GM21360 (cell line): Measurements from ENCODE around the gene ZNF541.
A peak's percentile ranks its signal among the peaks of the same experiment; 100 is the strongest.
"Not testable (repeated sequence)": the region's sequence is repeated elsewhere in the genome, so short reads cannot be mapped to it uniquely, and the experiment has no call there.

Source experiments
- ATAC-seq: cut with Tn5 transposase; IDR thresholded peaks from one replicate; pipeline ENCODE4 v1.9.1; 2021; ENCODE audit warnings: mild to moderate bottlenecking, moderate library complexity; ENCODE audit not compliant: unreplicated experiment

Gene ZNF541

DNA sequence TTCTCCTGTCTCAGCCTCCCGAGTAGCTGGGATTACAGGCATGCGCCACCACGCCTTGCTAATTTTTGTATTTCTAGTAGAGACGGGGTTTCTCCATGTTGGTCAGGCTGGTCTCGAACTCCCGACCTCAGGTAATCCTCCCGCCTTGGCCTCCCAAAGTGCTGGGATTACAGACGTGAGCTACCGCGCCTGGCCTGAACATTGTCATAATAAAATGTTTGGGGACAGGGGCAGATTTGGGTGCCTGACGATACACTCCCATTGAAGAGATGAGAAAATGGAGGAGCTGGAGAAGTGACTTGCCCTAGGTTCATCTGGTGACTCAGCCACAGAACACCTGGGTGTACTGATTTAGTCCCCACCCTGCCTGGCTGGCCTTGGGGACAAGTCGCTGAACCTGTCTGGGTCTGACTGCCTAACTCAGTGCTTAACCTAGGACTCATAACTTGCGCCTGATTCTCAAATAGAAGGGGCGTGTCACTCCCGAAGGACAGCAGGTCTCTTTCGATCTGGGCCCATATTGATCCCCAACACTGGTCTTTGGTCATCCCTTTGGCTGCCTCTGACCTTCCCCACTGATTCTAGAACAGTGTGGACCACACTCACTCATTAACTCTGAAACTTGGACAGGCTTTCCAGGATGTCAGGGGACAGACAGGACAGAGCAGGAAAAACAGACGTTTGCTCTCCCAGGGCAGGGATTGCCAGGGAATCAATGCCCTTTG, 28.4 kb upstream of the ZNF541 start:
- no peak for ATAC-seq

- ATAC-seq, result peak; percentile 91
These were observed 27.6 kb upstream of the ZNF541 start for GRCh38 chr19:47600246-47601179.

- ATAC-seq, result not testable (repeated sequence)
These were observed 26.8 kb upstream of the ZNF541 start for GRCh38 chr19:47599671-47600245.

DNA sequence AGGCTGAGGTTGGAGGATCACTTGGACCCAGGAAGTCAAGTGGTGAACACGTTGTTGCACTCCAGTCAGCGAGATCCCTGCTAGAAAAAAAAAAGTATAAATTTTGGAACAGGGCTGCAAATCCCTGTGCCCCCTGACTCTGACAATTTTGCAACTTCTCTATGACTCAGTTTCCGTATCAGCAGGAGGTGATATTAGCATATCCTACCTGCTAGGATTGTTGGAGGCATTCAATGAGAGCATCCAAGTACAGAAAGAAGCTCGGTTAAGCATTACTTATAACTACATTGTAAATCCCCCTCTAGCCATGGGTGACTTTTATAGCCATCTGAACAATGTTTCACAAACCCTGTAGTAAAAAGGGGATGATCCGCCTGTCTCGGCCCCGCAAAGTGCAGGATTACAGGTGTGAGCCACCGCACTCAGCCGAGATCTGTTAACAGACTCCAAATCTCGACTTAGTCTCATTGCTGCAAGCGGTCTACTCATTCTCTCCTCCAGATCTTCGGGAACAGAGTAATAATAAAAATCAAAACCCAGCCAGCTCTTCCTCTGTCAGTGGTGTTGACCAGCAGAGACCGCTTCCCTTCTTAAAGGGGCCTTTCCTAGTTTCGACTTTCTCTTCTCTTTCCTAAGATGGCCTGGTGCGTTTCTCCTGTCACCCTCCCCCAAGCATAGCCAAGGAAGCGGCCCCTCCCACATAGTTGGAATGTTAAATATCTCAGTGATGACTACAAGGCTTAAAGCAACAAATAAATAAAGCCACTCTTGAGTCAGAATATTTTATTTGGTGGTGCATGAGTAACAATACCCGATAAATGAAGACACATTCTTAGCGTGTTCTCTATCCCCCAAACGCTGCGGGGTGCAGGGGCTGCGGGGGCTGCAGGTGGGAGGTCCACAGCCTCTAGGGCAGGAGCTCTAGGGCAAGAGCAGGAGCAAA, 25.7 kb upstream of the ZNF541 start:
- no peak for ATAC-seq

- ATAC-seq, result no peak
These were observed 23.0 kb upstream of the ZNF541 start for GRCh38 chr19:47595944-47596343.

GRCh38 chr19:47593860-47594259, 20.9 kb upstream of the ZNF541 start:
- no peak for ATAC-seq

- ATAC-seq, result no peak
These were observed 16.9 kb upstream of the ZNF541 start for GRCh38 chr19:47589824-47590223.

GRCh38 chr19:47587295-47587694, 14.3 kb upstream of the ZNF541 start:
- ATAC-seq, result no peak

DNA sequence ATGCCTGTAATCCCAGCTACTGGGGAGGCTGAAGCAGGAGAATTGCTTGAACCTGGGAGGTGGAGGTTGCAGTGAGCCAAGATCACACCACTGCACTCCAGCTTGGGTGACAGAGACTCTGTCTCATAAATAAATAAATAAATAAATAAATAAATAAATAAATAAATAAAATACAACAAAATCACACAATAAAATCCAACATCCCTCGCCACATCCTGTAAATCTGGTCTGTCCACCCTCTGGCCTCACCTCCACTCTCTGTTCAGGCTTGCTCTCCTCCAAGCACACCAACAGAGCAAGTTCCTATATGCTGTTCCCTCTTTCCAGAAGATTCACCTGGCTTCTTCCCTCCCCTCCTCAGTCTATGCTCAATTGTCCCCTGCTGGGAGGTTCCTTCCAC, 10.2 kb upstream of the ZNF541 start:
- not testable (repeated sequence) for ATAC-seq

GRCh38 chr19:47582320-47582909, 9.5 kb upstream of the ZNF541 start:
- ATAC-seq, result no peak

DNA sequence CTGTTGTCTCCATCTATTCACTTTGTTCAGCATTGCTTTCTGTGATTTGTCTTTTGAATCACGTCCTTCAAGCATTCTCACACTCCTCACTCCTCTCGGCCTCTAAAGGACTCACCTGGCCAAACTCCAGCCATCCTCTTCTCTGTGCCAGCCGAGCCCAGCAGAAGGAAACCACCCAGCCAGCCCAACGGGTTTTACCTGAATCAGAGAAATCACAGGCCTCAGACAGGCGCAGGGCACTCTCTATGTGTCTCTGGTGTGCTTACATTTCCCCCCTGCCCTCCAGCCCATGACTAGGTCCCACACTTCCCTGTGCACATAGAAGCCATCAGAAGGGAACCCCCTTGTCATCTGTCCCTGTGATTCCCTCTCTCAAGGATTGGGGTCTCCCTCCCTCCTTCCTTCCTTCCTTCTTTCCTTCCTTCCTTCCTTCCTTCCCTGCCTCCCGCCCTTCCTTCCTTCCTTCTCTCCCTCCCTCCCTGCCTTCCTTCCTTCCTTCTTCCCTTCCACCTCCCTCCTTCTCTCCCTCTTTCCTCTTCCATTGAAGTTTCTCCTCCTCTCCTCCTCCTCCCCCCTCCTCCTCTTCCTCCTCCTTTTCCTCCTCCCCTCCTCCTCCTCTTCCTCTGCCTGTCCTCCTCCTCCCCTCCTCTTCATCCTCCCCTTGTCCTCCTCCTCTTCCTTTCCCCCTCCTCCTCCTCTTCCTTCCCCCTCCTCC, 8.8 kb upstream of the ZNF541 start:
- ATAC-seq, result no peak

DNA sequence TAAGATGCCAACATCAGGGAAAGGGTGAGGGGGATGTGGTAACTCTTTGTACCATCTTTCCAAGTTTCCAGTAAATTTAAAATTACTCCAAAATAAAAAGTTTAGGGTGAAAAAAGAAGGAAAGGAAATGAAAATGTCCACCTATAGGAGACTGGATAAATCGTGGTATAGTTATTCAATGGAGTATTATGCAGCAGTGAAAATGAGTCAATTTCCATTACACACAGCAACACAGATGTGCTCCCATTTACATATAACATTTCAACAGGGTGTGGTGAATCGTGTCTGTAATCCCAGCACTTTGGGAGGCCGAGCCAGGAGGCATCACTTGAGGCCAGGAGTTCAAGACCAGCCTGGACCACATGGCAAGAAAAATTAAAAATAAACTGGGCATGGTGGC, 7.4 kb upstream of the ZNF541 start:
- no peak for ATAC-seq

DNA sequence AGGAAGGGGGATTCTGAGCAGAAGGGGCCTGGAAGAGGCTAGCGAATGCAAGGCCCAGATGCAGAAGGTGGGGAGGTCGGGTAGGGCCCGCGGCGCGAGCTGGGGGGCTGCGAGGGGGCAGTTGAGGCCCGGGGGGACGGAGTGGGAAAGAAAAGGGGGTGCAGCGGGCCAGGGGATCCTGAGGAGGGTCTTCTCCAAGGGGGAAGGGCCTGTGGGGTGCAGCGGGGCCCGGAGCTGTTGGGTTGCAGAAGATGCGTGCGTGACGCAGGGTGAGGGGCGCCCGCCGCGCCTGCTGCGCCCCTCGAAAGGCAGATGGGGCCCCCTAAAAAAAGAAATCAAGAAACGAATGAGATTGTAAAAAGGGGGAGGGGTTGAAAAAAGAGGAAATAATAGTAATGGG, 313 bp downstream of the ZNF541 start:
- ATAC-seq, result no peak

DNA sequence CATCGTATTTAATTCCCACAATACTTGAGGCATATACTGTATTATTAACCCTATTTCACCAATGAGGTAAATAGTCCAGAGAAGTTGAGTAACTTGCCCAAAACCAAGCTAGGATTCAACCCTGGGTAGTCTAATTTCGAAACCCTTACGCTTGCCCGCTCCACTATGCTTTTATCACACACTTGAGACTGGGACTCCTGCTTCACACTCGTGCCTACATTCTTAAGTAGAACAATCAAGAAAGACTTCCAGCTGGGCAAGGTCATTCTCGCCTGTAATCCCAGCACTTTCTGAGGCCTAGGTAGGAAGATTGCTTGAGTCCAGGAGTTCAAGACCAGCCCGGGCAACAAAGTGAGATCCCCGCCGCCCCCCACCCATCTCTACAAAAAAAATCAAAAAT, 3.6 kb downstream of the ZNF541 start:
- no peak for ATAC-seq

- ATAC-seq, result no peak
These were observed 8.9 kb downstream of the ZNF541 start for GRCh38 chr19:47564081-47564480.

DNA sequence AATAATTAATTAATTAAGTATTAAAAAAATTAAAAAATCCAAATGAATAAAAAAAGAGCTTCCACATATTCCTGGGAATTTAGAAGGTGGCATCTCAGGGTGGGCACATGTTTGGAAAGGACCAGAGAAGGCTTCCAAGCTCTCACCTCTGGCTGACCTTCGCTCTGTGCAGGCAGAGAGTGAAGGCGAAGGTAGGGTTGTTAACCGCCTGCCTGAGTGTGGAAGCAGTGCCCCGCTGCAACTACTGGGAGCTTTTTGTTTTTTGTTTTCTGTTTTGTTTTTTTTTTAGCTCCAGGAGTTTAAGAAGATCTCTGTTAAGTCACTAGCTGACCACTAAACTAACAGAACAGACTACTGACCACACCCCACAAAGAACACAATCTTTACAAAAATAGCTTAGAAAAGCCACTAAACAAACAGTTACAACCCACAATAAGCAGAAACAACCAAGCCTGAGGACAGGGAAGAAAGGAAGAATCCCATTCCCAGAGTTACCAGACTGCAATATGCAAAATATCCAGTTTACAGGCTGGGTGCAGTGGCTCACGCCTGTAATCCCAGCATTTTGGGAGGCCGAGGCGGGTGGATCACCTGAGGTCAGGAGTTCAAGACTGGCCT, 11.4 kb downstream of the ZNF541 start:
- ATAC-seq, result no peak

- no peak for ATAC-seq
These were observed 11.9 kb downstream of the ZNF541 start for GRCh38 chr19:47560999-47561398.

DNA sequence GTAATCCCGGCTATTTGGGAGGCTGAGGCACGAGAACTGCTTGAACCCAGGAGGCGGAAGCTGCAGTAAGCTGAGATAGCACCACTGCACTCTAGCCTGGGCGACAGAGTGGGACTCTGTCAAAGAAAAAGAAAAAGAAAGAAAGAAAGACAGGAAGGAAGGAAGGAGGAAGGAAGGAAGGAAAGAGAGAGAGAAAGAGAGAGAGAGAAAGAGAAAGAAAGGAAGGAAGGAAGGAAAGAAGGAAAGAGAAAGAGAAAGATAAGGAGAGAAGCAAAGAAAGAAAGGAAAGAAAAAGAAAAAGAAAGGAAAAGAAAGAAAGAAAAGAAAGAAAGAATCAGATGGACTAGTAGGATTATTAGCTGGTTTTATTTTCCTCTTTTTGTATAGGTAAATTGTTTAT, 22.8 kb downstream of the ZNF541 start:
- ATAC-seq, result no peak

- no peak for ATAC-seq
These were observed 23.6 kb downstream of the ZNF541 start for GRCh38 chr19:47549261-47549862.
